GM21825 (cell line): ENCODE data around the gene CTSG.
"Not testable (repeated sequence)": the region's sequence is repeated elsewhere in the genome, so short reads cannot be mapped to it uniquely, and the experiment has no call there.

ENCODE experiments used
- ATAC-seq: cut with Tn5 transposase; IDR thresholded peaks from one replicate; pipeline ENCODE4 v1.9.1; 2021; ENCODE audit warnings: mild to moderate bottlenecking, moderate library complexity; ENCODE audit not compliant: unreplicated experiment

Gene CTSG

GRCh38 chr14:24549064-24549463, 27.0 kb downstream of the CTSG start:
- ATAC-seq = not testable (repeated sequence)

- no peak for ATAC-seq
Observed at GRCh38 chr14:24542346-24542936, 33.6 kb downstream of the CTSG start.

- no peak for ATAC-seq
Observed at GRCh38 chr14:24535737-24536136, 40.3 kb downstream of the CTSG start.

GRCh38 chr14:24534286-24534685, 41.8 kb downstream of the CTSG start:
- no peak for ATAC-seq

DNA sequence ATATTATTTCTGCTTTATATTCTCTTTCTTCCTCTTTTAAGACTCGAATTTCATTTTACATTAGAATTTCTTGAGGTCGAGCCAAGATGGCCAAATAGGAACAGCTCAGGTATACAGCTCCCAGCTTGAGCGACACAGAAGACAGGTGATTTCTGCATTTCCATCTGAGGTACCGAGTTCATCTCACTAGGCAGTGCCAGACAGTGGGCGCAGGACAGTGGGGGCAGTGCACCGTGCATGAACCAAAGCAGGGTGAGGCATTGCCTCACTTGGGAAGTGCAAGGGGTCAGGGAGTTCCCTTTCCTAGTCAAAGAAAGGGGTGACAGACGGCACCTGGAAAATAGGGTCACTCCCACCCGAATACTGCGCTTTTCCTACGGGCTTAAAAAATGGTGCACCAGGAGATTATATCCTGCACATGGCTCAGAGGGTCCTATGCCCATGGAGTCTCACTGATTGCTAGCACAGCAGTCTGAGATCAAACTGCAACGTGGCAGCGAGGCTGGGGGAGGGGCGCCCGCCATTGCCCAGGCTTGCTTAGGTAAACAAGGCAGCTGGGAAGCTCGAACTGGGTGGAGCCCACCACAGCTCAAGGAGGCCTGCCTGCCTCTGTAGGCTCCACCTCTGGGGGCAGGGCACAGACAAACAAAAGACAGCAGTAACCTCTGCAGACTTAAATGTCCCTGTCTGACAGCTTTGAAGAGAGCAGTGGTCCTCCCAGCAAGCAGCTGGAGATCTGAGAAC, 50.0 kb downstream of the CTSG start:
- not testable (repeated sequence) for ATAC-seq
